SU-DHL-6 (cell line): ENCODE data around the gene PSMF1.
"Not testable (repeated sequence)": the region's sequence is repeated elsewhere in the genome, so short reads cannot be mapped to it uniquely, and the experiment has no call there.

Experiments used
- H2AFZ ChIP-seq: fragments of 200-600 bp; sonication (generic); 2 replicates; pipeline ENCODE4 v1.6.1; 2014; ENCODE audit warnings: low read depth, mild to moderate bottlenecking, moderate library complexity, mixed read lengths, antibody characterized with exemption, low read length; ENCODE audit not compliant: severe bottlenecking
- H3F3A ChIP-seq: fragments of 200-600 bp; shearing (Covaris generic); 2 replicates; pipeline ENCODE4 v1.6.0; 2016; ENCODE audit warnings: antibody characterized with exemption, mild to moderate bottlenecking; ENCODE audit not compliant: insufficient read depth
- H3K27ac ChIP-seq: fragments of 200-600 bp; sonication (generic); 2 replicates; pipeline ENCODE4 v1.5.1; 2016; ENCODE audit warnings: low read depth, mild to moderate bottlenecking, low read length, moderate library complexity, mixed read lengths
- H3K27me3 ChIP-seq: fragments of 200-600 bp; sonication (generic), shearing (Covaris generic); 2 replicates; pipeline ENCODE4 v1.6.0; 2014; ENCODE audit warnings: mild to moderate bottlenecking, low read length
- H3K36me3 ChIP-seq: fragments of 200-600 bp; sonication (generic); 2 replicates; pipeline ENCODE4 v1.6.1; 2014; ENCODE audit warnings: mild to moderate bottlenecking, low read length, mixed read lengths
- H3K4me2 ChIP-seq: fragments of 300-600, 200-600 bp; shearing (Covaris generic), sonication (generic); 2 replicates; pipeline ENCODE4 v1.6.0; 2014; ENCODE audit warnings: low read length, low read depth, mild to moderate bottlenecking; ENCODE audit not compliant: poor library complexity, severe bottlenecking
- H3K4me3 ChIP-seq: fragments of 200-600 bp; sonication (generic); 2 replicates; pipeline ENCODE4 v1.5.1; 2014; ENCODE audit warnings: antibody characterized with exemption, low read length, mild to moderate bottlenecking, mixed read lengths; ENCODE audit not compliant: insufficient read depth, poor library complexity, severe bottlenecking
- H3K79me2 ChIP-seq: fragments of 200-600 bp; sonication (generic); 2 replicates; pipeline ENCODE4 v1.6.1; 2014; ENCODE audit warnings: mild to moderate bottlenecking, low read length, moderate library complexity; ENCODE audit not compliant: insufficient read depth
- H3K9ac ChIP-seq: fragments of 200-600 bp; sonication (generic); 2 replicates; pipeline ENCODE4 v1.7.0; 2014; ENCODE audit warnings: mild to moderate bottlenecking, low read length
- H3K9me2 ChIP-seq: fragments of 200-600 bp; sonication (generic); replicated peaks from 2 replicates; pipeline ENCODE4 v1.6.1; 2014; ENCODE audit warnings: low read length; ENCODE audit not compliant: insufficient read depth
- H3K9me3 ChIP-seq: fragments of 200-600 bp; sonication (generic); 2 replicates; pipeline ENCODE4 v1.6.1; 2014; ENCODE audit warnings: low read length, mixed read lengths; ENCODE audit not compliant: insufficient read depth
- H4K20me1 ChIP-seq: fragments of 200-600 bp; sonication (generic); 2 replicates; pipeline ENCODE4 v1.6.1; 2014; ENCODE audit warnings: low read depth, mild to moderate bottlenecking, antibody characterized with exemption, low read length, moderate library complexity, mixed read lengths
- CTCF ChIP-seq: fragments of 200-600 bp; sonication (generic); IDR thresholded peaks from one replicate; pipeline ENCODE4 v1.5.1; 2017; ENCODE audit warnings: antibody characterized with exemption, mild to moderate bottlenecking, low read length, moderate library complexity; ENCODE audit not compliant: insufficient read depth, poor library complexity, severe bottlenecking
- EZH2phosphoT487 ChIP-seq: fragments of 200-600 bp; sonication (generic), shearing (Covaris generic); conservative IDR thresholded peaks from 2 replicates; pipeline ENCODE4 v1.6.1; 2018; ENCODE audit warnings: mild to moderate bottlenecking, antibody characterized with exemption, low read length, moderate library complexity, mixed read lengths

The PSMF1 gene

GRCh38 chr20:1137236-1137635 is 18.8 kb downstream of the PSMF1 start:
- Histone ChIP-seq H3K79me2 (peaks cover 16% of the 10 kb centered on the region; the same call in 1 of the 2 replicates), H3K4me3 (no peak overlapping the region), H3K4me2 (no peak overlapping the region), H3F3A (no peaks in the 10 kb centered on the region; the same call in 1 of the 2 replicates), H4K20me1 (0 out of 2 replicates have a peak, but pooled peaks cover 3% of the 10 kb centered on the region), H3K9me3 (no peaks in the 10 kb centered on the region), H3K9ac (no peak overlapping the region), H3K36me3 (peaks cover 26% of the 10 kb centered on the region), H3K27ac (no peak overlapping the region), H3K27me3 (no peaks in the 10 kb centered on the region), H3K9me2 (no peaks in the 10 kb centered on the region), H2AFZ (no peak overlapping the region)
- no peak for TF ChIP-seq EZH2phosphoT487
- no peak for TF ChIP-seq CTCF

- Histone ChIP-seq H3K36me3 (peaks cover 20% of the 10 kb centered on the region; the same call in 1 of the 2 replicates), H3K79me2 (no peaks in the 10 kb centered on the region), H3K9ac (no peak overlapping the region), H3K9me3 (no peaks in the 10 kb centered on the region), H2AFZ (no peak overlapping the region), H3K9me2 (no peaks in the 10 kb centered on the region), H3F3A (no peaks in the 10 kb centered on the region; the same call in 1 of the 2 replicates), H3K4me2 (no peak overlapping the region), H3K4me3 (no peak overlapping the region), H3K27ac (no peak overlapping the region), H4K20me1 (no peaks in the 10 kb centered on the region), H3K27me3 (no peaks in the 10 kb centered on the region)
- TF ChIP-seq EZH2phosphoT487 (no peak), CTCF (no peak)
These were observed 26.2 kb downstream of the PSMF1 start for GRCh38 chr20:1144401-1145172.

- Histone ChIP-seq H3K36me3 (0 out of 2 replicates have a peak, but pooled peaks cover 5% of the 10 kb centered on the region), H3K79me2 (no peaks in the 10 kb centered on the region)
- TF ChIP-seq CTCF (no peak), EZH2phosphoT487 (no peak)
These were observed 28.6 kb downstream of the PSMF1 start for GRCh38 chr20:1146957-1147356.

GRCh38 chr20:1149812-1150211 is 31.4 kb downstream of the PSMF1 start:
- not testable (repeated sequence) for H3K27ac ChIP-seq, H4K20me1 ChIP-seq, H3K36me3 ChIP-seq

More at GRCh38 chr20:1146957-1147356, 28.6 kb downstream of the PSMF1 start:
- no peaks in the 10 kb centered on the region for H4K20me1 ChIP-seq
- no peak overlapping the region for H3K4me2 ChIP-seq
- H3K9ac ChIP-seq: no peak overlapping the region
- H3F3A ChIP-seq: no peaks in the 10 kb centered on the region
- no peaks in the 10 kb centered on the region for H3K27me3 ChIP-seq
- no peaks in the 10 kb centered on the region for H3K9me3 ChIP-seq
- H2AFZ ChIP-seq: no peak overlapping the region
- no peak overlapping the region for H3K4me3 ChIP-seq
- H3K9me2 ChIP-seq: no peaks in the 10 kb centered on the region
- no peak overlapping the region for H3K27ac ChIP-seq

More at GRCh38 chr20:1149812-1150211, 31.4 kb downstream of the PSMF1 start:
- not testable (repeated sequence) for H3K4me3 ChIP-seq, H3K79me2 ChIP-seq, H3K9ac ChIP-seq, H3K4me2 ChIP-seq, H3K27me3 ChIP-seq, H3K9me3 ChIP-seq, H3K9me2 ChIP-seq, H3F3A ChIP-seq, H2AFZ ChIP-seq
